NCI-H1694 treated with DMSO at 0.1 percent for 48 hours (cell line): ENCODE measurements around the gene NMUR1.
"Not testable (repeated sequence)": the region's sequence is repeated elsewhere in the genome, so short reads cannot be mapped to it uniquely, and the experiment has no call there.

Experiments used
- DNase-seq: peaks from one replicate; lab custom pipeline; 2025; lab: John Stamatoyannopoulos, UW

Gene NMUR1

GRCh38 chr2:231530099-231531011 lies at the start of gene NMUR1:
Gene NMUR1, minus strand, starts transcription at chr2:231530445. Its CDS starts 84 bp downstream, at chr2:231530361.
- DNase-seq = no peak

GRCh38 chr2:231579560-231579959 lies 49.3 kb upstream of the NMUR1 start:
- DNase-seq = no peak

GRCh38 chr2:231578655-231579054 lies 48.4 kb upstream of the NMUR1 start:
- not testable (repeated sequence) for DNase-seq

- no peak for DNase-seq
Measured at GRCh38 chr2:231576465-231576864, 46.2 kb upstream of the NMUR1 start.

- DNase-seq = no peak
Measured at GRCh38 chr2:231575612-231576256, 45.5 kb upstream of the NMUR1 start.

GRCh38 chr2:231573698-231574421 lies 43.6 kb upstream of the NMUR1 start:
- no peak for DNase-seq

GRCh38 chr2:231573096-231573495 lies 42.9 kb upstream of the NMUR1 start:
- no peak for DNase-seq

GRCh38 chr2:231571661-231572191 lies 41.5 kb upstream of the NMUR1 start:
- DNase-seq = no peak

- DNase-seq = not testable (repeated sequence)
Measured at GRCh38 chr2:231570915-231571314, 40.7 kb upstream of the NMUR1 start.

- DNase-seq = no peak
Measured at GRCh38 chr2:231568785-231569435, 38.7 kb upstream of the NMUR1 start.

- no peak for DNase-seq
Measured at GRCh38 chr2:231568098-231568784, 38.0 kb upstream of the NMUR1 start.

GRCh38 chr2:231567159-231567558 lies 36.9 kb upstream of the NMUR1 start:
- no peak for DNase-seq

- DNase-seq = no peak
Measured at GRCh38 chr2:231565887-231566594, 35.8 kb upstream of the NMUR1 start.

- peak; percentile 55 for DNase-seq
Measured at GRCh38 chr2:231563378-231563961, 33.2 kb upstream of the NMUR1 start.

GRCh38 chr2:231557571-231558217 lies 27.4 kb upstream of the NMUR1 start:
- DNase-seq = peak; percentile 56

GRCh38 chr2:231556981-231557380 lies 26.7 kb upstream of the NMUR1 start:
- no peak for DNase-seq

- not testable (repeated sequence) for DNase-seq
Measured at GRCh38 chr2:231556496-231556895, 26.3 kb upstream of the NMUR1 start.

GRCh38 chr2:231554748-231555545 lies 24.7 kb upstream of the NMUR1 start:
- no peak for DNase-seq

- no peak for DNase-seq
Measured at GRCh38 chr2:231554327-231554726, 24.1 kb upstream of the NMUR1 start.
